Measurements from ENCODE around the gene ZNF445. TPM values are rescaled to one million over a fixed set of nuclear protein-coding genes. Genes with fewer than 3 reads are reported as not detected.

The ZNF445 gene
- total RNA-seq, 2 donors from 2014 or later: 9.2 to 15.7 TPM

- ATAC-seq (ENCODE audit: insufficient number of reproducible peaks, low FRiP score, low read depth) (no peak), DNase-seq (ENCODE audit: low spot score) (no peak)
- Histone ChIP-seq H3K9me3 (no peaks in the 10 kb centered on the region), H3K27me3 (replicated peaks; ENCODE audit: insufficient read depth) (no peaks in the 10 kb centered on the region), H3K27ac (no peak overlapping the region), H3K4me3 (no peak overlapping the region), H3K36me3 (no peaks in the 10 kb centered on the region), H3K4me1 (ENCODE audit: control insufficient read depth in 1 of 2, low read depth in 2 of 2) (peaks cover 10 to 22% of the 10 kb centered on the region in 2 donors)
- TF ChIP-seq, protein P1, sequence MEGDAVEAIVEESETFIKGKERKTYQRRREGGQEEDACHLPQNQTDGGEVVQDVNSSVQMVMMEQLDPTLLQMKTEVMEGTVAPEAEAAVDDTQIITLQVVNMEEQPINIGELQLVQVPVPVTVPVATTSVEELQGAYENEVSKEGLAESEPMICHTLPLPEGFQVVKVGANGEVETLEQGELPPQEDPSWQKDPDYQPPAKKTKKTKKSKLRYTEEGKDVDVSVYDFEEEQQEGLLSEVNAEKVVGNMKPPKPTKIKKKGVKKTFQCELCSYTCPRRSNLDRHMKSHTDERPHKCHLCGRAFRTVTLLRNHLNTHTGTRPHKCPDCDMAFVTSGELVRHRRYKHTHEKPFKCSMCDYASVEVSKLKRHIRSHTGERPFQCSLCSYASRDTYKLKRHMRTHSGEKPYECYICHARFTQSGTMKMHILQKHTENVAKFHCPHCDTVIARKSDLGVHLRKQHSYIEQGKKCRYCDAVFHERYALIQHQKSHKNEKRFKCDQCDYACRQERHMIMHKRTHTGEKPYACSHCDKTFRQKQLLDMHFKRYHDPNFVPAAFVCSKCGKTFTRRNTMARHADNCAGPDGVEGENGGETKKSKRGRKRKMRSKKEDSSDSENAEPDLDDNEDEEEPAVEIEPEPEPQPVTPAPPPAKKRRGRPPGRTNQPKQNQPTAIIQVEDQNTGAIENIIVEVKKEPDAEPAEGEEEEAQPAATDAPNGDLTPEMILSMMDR (IDR thresholded peaks at IDR 0.05): no peak
Measured at GRCh38 chr3:44436181-44436580, 41.3 kb downstream of the ZNF445 start.

GRCh38 chr3:44434834-44435510 is 42.5 kb downstream of the ZNF445 start:
- H3K4me1 ChIP-seq (ENCODE audit: control insufficient read depth in 1 of 2, low read depth in 2 of 2): peaks cover 4 to 24% of the 10 kb centered on the region in 2 donors
- no peak overlapping the region for H3K4me3 ChIP-seq
- H3K9me3 ChIP-seq: no peaks in the 10 kb centered on the region
- H3K36me3 ChIP-seq: no peaks in the 10 kb centered on the region
- H3K27ac ChIP-seq: no peak overlapping the region
- ATAC-seq (ENCODE audit: insufficient number of reproducible peaks, low FRiP score, low read depth) (no peak), DNase-seq (ENCODE audit: low spot score) (no peak)
- no peaks in the 10 kb centered on the region for H3K27me3 ChIP-seq (replicated peaks; ENCODE audit: insufficient read depth)
- TF ChIP-seq, protein P1 (IDR thresholded peaks at IDR 0.05): no peak

GRCh38 chr3:44430466-44430865 is 47.0 kb downstream of the ZNF445 start:
- Histone ChIP-seq H3K4me1 (ENCODE audit: control insufficient read depth in 1 of 2, low read depth in 2 of 2) (peaks cover 0 to 12% of the 10 kb centered on the region in 2 donors), H3K4me3 (no peak overlapping the region), H3K27ac (peak overlapping the region in 1 of 2 donors; percentile 22), H3K27me3 (replicated peaks; ENCODE audit: insufficient read depth) (no peaks in the 10 kb centered on the region), H3K9me3 (no peaks in the 10 kb centered on the region), H3K36me3 (no peaks in the 10 kb centered on the region)
- TF ChIP-seq, protein P1 (IDR thresholded peaks at IDR 0.05): no peak
- no peak for ATAC-seq (ENCODE audit: insufficient number of reproducible peaks, low FRiP score, low read depth)
- no peak for DNase-seq (ENCODE audit: low spot score)

GRCh38 chr3:44429459-44429858 is 48.0 kb downstream of the ZNF445 start:
- no peak overlapping the region for H3K4me3 ChIP-seq
- H3K36me3 ChIP-seq: no peaks in the 10 kb centered on the region
- DNase-seq (ENCODE audit: low spot score) (no peak), ATAC-seq (ENCODE audit: insufficient number of reproducible peaks, low FRiP score, low read depth) (no peak)
- no peaks in the 10 kb centered on the region for H3K9me3 ChIP-seq
- TF ChIP-seq, protein P1 (IDR thresholded peaks at IDR 0.05): no peak
- H3K27me3 ChIP-seq (replicated peaks; ENCODE audit: insufficient read depth): no peaks in the 10 kb centered on the region
- H3K27ac ChIP-seq: no peak overlapping the region
- peaks cover 0 to 12% of the 10 kb centered on the region in 2 donors for H3K4me1 ChIP-seq (ENCODE audit: control insufficient read depth in 1 of 2, low read depth in 2 of 2)

DNA sequence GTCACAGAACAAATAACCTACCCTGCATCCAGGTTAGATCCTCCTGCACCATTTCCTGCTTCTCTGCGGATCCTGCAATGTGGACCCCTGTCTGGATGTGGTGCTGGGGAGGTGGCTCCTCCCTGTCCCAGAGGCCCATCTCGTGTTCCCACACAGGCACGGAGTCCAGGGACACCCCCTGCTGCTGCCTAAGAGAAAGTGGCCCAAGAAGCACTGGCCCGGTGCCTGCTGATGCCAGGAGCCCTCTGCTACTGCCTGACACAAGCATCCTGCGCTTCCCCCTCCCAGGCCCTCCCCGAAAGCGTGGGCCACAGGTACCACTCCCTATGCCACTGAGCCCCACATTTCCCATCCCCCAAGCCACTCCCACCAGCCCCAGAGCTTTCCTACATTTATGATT is 48.6 kb downstream of the ZNF445 start:
- DNase-seq (ENCODE audit: low spot score): no peak
- H3K4me1 ChIP-seq (ENCODE audit: control insufficient read depth in 1 of 2, low read depth in 2 of 2): peaks cover 0 to 12% of the 10 kb centered on the region in 2 donors
- no peak overlapping the region for H3K4me3 ChIP-seq
- no peaks in the 10 kb centered on the region for H3K27me3 ChIP-seq (replicated peaks; ENCODE audit: insufficient read depth)
- H3K9me3 ChIP-seq: no peaks in the 10 kb centered on the region
- no peak overlapping the region for H3K27ac ChIP-seq
- H3K36me3 ChIP-seq: no peaks in the 10 kb centered on the region
- TF ChIP-seq, protein P1 (IDR thresholded peaks at IDR 0.05): no peak
- ATAC-seq (ENCODE audit: insufficient number of reproducible peaks, low FRiP score, low read depth): no peak

Data from thoracic aorta (tissue), 2 donors.